Activated B cell treated with CpG ODN at 0.5 μM for 24 hours (primary cell): ENCODE measurements around the gene FRY. TPM values are rescaled to one million over a fixed set of nuclear protein-coding genes. Genes with fewer than 3 reads are reported as not detected.

ENCODE experiments used
- ATAC-seq: fragments of 200-7000 bp; cut with Tn5 transposase; one replicate; pipeline ENCODE4 v1.10.0; 2021; ENCODE audit warnings: low read depth, mild to moderate bottlenecking, moderate library complexity
- CTCF ChIA-PET: fragments of 350-600 bp; sonication (Branson Sonifier 250); formaldehyde crosslinking; loops from one replicate; lab custom pipeline; 2021; ENCODE audit warnings: antibody characterized with exemption; lab: Charles Lee
- POLR2A ChIA-PET: fragments of 350-600 bp; sonication (Branson Sonifier 250); formaldehyde crosslinking; loops from one replicate; lab custom pipeline; 2021; ENCODE audit warnings: antibody characterized with exemption; lab: Charles Lee
- DNase-seq: peaks from one replicate; pipeline ENCODE4 v3.0.0; 2022
- H3K27ac Mint-ChIP-seq: one replicate; pipeline ENCODE4 v1.8.0; 2020; ENCODE audit warnings: mixed read lengths
- H3K27me3 Mint-ChIP-seq: one replicate; pipeline ENCODE4 v1.8.0; 2021; ENCODE audit warnings: mixed read lengths
- H3K36me3 Mint-ChIP-seq: one replicate; pipeline ENCODE4 v1.8.0; 2021; ENCODE audit warnings: low read depth, mixed read lengths
- H3K4me1 Mint-ChIP-seq: one replicate; pipeline ENCODE4 v1.8.0; 2021; ENCODE audit warnings: mixed read lengths
- H3K4me3 Mint-ChIP-seq: one replicate; pipeline ENCODE4 v1.8.0; 2020; ENCODE audit warnings: mild to moderate bottlenecking, mixed read lengths
- H3K9me3 Mint-ChIP-seq: one replicate; pipeline ENCODE4 v1.8.0; 2020; ENCODE audit warnings: mixed read lengths
- intact Hi-C: fragments of 100-400 bp; cut with micrococcal nuclease; formaldehyde crosslinking; loops from one replicate; pipeline ENCODE4 v1.15.1; 2024
- total RNA-seq: library from RNA; stranded (reverse); gene quantifications from 2 replicates; pipeline ENCODE4 v1.2.3, GENCODE V29; 2022
- TF ChIP-seq, protein P1 (sequence below): fragments of 200-600 bp; IDR thresholded peaks from one replicate; pipeline ENCODE4 v1.8.0; 2022; ENCODE audit warnings: antibody characterized with exemption, mild to moderate bottlenecking

Gene FRY
- total RNA-seq, 1 donor from 2014 or later: 4.8 TPM

GRCh38 chr13:32067149-32067961 lies 35.8 kb downstream of the FRY start:
- intact Hi-C loops: no loop called here
- DNase-seq: no peak
- ChIA-PET POLR2A (no interaction called here), CTCF (no interaction called here)
- no peaks in the 10 kb centered on the region for H3K36me3 Mint-ChIP-seq
- ATAC-seq: no peak
- H3K27ac Mint-ChIP-seq: no peak overlapping the region
- peaks cover 6% of the 10 kb centered on the region for H3K9me3 Mint-ChIP-seq
- H3K27me3 Mint-ChIP-seq: no peaks in the 10 kb centered on the region
- H3K4me1 Mint-ChIP-seq: no peaks in the 10 kb centered on the region
- TF ChIP-seq, protein P1, sequence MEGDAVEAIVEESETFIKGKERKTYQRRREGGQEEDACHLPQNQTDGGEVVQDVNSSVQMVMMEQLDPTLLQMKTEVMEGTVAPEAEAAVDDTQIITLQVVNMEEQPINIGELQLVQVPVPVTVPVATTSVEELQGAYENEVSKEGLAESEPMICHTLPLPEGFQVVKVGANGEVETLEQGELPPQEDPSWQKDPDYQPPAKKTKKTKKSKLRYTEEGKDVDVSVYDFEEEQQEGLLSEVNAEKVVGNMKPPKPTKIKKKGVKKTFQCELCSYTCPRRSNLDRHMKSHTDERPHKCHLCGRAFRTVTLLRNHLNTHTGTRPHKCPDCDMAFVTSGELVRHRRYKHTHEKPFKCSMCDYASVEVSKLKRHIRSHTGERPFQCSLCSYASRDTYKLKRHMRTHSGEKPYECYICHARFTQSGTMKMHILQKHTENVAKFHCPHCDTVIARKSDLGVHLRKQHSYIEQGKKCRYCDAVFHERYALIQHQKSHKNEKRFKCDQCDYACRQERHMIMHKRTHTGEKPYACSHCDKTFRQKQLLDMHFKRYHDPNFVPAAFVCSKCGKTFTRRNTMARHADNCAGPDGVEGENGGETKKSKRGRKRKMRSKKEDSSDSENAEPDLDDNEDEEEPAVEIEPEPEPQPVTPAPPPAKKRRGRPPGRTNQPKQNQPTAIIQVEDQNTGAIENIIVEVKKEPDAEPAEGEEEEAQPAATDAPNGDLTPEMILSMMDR: no peak
- no peak overlapping the region for H3K4me3 Mint-ChIP-seq

GRCh38 chr13:32068255-32068654 lies 36.7 kb downstream of the FRY start:
- no peak overlapping the region for H3K4me3 Mint-ChIP-seq
- ATAC-seq (no peak), DNase-seq (no peak)
- no peaks in the 10 kb centered on the region for H3K27me3 Mint-ChIP-seq
- no peaks in the 10 kb centered on the region for H3K4me1 Mint-ChIP-seq
- TF ChIP-seq, protein P1: no peak
- H3K36me3 Mint-ChIP-seq: no peaks in the 10 kb centered on the region
- peaks cover 6% of the 10 kb centered on the region for H3K9me3 Mint-ChIP-seq
- ChIA-PET POLR2A (no interaction called here), CTCF (no interaction called here)
- intact Hi-C loops: no loop called here
- no peak overlapping the region for H3K27ac Mint-ChIP-seq

GRCh38 chr13:32073180-32073864 lies 41.7 kb downstream of the FRY start:
- POLR2A ChIA-PET: no interaction called here

DNA sequence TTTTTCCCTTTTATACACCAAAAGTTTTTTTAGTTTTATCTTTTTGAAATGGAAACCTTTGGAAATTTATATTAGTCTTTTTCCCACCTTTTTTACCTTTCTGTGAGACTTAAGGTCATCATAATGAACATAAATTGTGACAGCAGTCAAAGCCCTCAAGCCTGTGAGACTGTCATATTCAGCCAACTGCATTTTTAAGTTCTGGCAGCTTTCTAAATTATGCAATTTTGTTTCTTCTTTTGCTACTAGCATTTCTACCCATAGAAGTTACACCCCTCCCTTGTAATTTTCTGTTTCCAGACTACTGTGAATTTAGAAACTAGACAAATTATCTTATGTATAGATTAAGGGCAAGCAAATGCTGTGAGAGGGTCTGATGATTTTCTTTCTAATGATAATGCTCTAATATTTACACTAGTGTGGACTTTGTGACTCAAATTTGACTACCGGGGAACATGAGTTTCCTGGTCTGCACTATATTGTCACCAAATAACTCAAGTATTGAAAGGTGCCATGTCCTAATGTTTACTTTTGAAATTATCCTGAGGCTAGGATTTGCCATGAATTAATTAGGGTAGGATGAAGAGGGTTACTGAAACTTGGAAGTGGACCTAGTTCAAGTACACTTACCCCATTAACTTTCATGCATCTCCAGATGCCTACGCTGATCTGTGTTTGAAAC lies 43.7 kb downstream of the FRY start:
- no peaks in the 10 kb centered on the region for H3K27me3 Mint-ChIP-seq
- ATAC-seq (no peak), DNase-seq (no peak)
- H3K27ac Mint-ChIP-seq: no peak overlapping the region
- H3K4me3 Mint-ChIP-seq: no peak overlapping the region
- H3K9me3 Mint-ChIP-seq: peaks cover 4% of the 10 kb centered on the region
- ChIA-PET CTCF (no interaction called here), POLR2A (no interaction called here)
- TF ChIP-seq, protein P1: no peak
- intact Hi-C loops: no loop called here
- H3K36me3 Mint-ChIP-seq: peaks cover 3% of the 10 kb centered on the region
- H3K4me1 Mint-ChIP-seq: no peaks in the 10 kb centered on the region

More at GRCh38 chr13:32073180-32073864, 41.7 kb downstream of the FRY start:
- CTCF ChIA-PET: no interaction called here
- no peaks in the 10 kb centered on the region for H3K36me3 Mint-ChIP-seq
- peaks cover 6% of the 10 kb centered on the region for H3K9me3 Mint-ChIP-seq
- intact Hi-C loops: no loop called here
- H3K27me3 Mint-ChIP-seq: no peaks in the 10 kb centered on the region
- TF ChIP-seq, protein P1: no peak
- ATAC-seq (no peak), DNase-seq (no peak)
- no peak overlapping the region for H3K4me3 Mint-ChIP-seq
- H3K27ac Mint-ChIP-seq: no peak overlapping the region
- no peaks in the 10 kb centered on the region for H3K4me1 Mint-ChIP-seq

DNA sequence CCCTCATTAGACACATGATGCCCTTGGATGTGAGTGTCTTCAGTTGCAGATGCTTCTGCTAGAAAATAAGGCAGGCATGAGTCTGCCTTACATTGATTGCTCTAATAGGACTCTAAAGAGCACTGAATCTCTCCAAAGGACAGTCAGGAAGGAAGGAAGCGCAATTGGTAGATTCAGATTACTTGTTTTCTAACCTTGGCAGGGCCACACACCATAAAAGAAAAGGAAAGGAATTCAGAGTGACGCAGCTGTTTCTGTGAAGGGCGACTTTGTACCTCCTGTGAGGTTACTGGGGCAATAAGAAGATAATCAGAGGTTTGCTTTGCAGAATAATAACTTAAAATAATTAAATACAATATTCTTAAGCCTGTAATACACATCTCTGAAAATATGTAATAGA lies 48.0 kb downstream of the FRY start:
- no peak for DNase-seq
- intact Hi-C loops: no loop called here
- Mint-ChIP-seq H3K4me3 (no peak overlapping the region), H3K9me3 (no peaks in the 10 kb centered on the region), H3K27me3 (no peaks in the 10 kb centered on the region), H3K27ac (no peak overlapping the region), H3K36me3 (peaks cover 3% of the 10 kb centered on the region), H3K4me1 (no peaks in the 10 kb centered on the region)
- TF ChIP-seq, protein P1: no peak
- no peak for ATAC-seq
- ChIA-PET POLR2A (no interaction called here), CTCF (no interaction called here)
